ENCODE measurements around the gene NCR2.

The NCR2 gene

GRCh38 chr6:41338659-41339058 lies 3.3 kb downstream of the NCR2 start:
- TF ChIP-seq SNAI2 (CRISPR knock-in tag; IDR thresholded peaks at IDR 0.05): no peak
- TF ChIP-seq CSRNP3 (CRISPR knock-in tag; IDR thresholded peaks at IDR 0.05): no peak
- TF ChIP-seq ARNTL (CRISPR knock-in tag; IDR thresholded peaks at IDR 0.05; ENCODE audit: borderline replicate concordance, low read depth): no peak
- TF ChIP-seq POU6F1 (CRISPR knock-in tag; IDR thresholded peaks at IDR 0.05; ENCODE audit: borderline replicate concordance, low read depth): no peak
- no peak for TF ChIP-seq TCF4 (CRISPR knock-in tag; IDR thresholded peaks at IDR 0.05; ENCODE audit: borderline replicate concordance)
- no peak for TF ChIP-seq CSDC2 (CRISPR knock-in tag; IDR thresholded peaks at IDR 0.05)
- TF ChIP-seq ZFP30 (CRISPR knock-in tag; IDR thresholded peaks at IDR 0.05): no peak
- no peak for TF ChIP-seq OSR1 (CRISPR knock-in tag; IDR thresholded peaks at IDR 0.05)
- TF ChIP-seq ZC3H10 (CRISPR knock-in tag; IDR thresholded peaks at IDR 0.05): no peak
- TF ChIP-seq ZFP3 (CRISPR knock-in tag; IDR thresholded peaks at IDR 0.05): no peak
- TF ChIP-seq ZNF70 (CRISPR knock-in tag; IDR thresholded peaks at IDR 0.05): no peak
- no peak for TF ChIP-seq TOX (CRISPR knock-in tag; IDR thresholded peaks at IDR 0.05; ENCODE audit: borderline replicate concordance)
- TF ChIP-seq ISL1 (CRISPR knock-in tag; IDR thresholded peaks at IDR 0.05): no peak
- no peak for ATAC-seq

- no peak for ATAC-seq
- TF ChIP-seq ZFP3 (CRISPR knock-in tag; IDR thresholded peaks at IDR 0.05) (no peak), CREB5 (CRISPR knock-in tag; IDR thresholded peaks at IDR 0.05; ENCODE audit: low read depth) (no peak), ISL1 (CRISPR knock-in tag; IDR thresholded peaks at IDR 0.05) (no peak), GLIS3 (CRISPR knock-in tag; IDR thresholded peaks at IDR 0.05) (no peak), CSRNP3 (CRISPR knock-in tag; IDR thresholded peaks at IDR 0.05) (no peak), SNAI2 (CRISPR knock-in tag; IDR thresholded peaks at IDR 0.05) (no peak), ZFP30 (CRISPR knock-in tag; IDR thresholded peaks at IDR 0.05) (no peak), ESRRG (CRISPR knock-in tag; IDR thresholded peaks at IDR 0.05) (no peak), ARNTL (CRISPR knock-in tag; IDR thresholded peaks at IDR 0.05; ENCODE audit: borderline replicate concordance, low read depth) (no peak), PPARA (CRISPR knock-in tag; IDR thresholded peaks at IDR 0.05; ENCODE audit: borderline replicate concordance) (no peak), TCF4 (CRISPR knock-in tag; IDR thresholded peaks at IDR 0.05; ENCODE audit: borderline replicate concordance) (no peak), POU6F1 (CRISPR knock-in tag; IDR thresholded peaks at IDR 0.05; ENCODE audit: borderline replicate concordance, low read depth) (no peak), ZNF70 (CRISPR knock-in tag; IDR thresholded peaks at IDR 0.05) (no peak), CSDC2 (CRISPR knock-in tag; IDR thresholded peaks at IDR 0.05) (no peak), ZC3H10 (CRISPR knock-in tag; IDR thresholded peaks at IDR 0.05) (no peak), TOX (CRISPR knock-in tag; IDR thresholded peaks at IDR 0.05; ENCODE audit: borderline replicate concordance) (no peak), PATZ1 (CRISPR knock-in tag; IDR thresholded peaks at IDR 0.05; ENCODE audit: borderline replicate concordance) (no peak), RARB (CRISPR knock-in tag; IDR thresholded peaks at IDR 0.05) (no peak), OSR1 (CRISPR knock-in tag; IDR thresholded peaks at IDR 0.05) (no peak)
Measured at GRCh38 chr6:41341580-41341979, 6.2 kb downstream of the NCR2 start.

GRCh38 chr6:41342241-41342640 lies 6.8 kb downstream of the NCR2 start:
- no peak for ATAC-seq
- TF ChIP-seq ZNF70 (CRISPR knock-in tag; IDR thresholded peaks at IDR 0.05): no peak
- no peak for TF ChIP-seq ISL1 (CRISPR knock-in tag; IDR thresholded peaks at IDR 0.05)
- TF ChIP-seq TCF4 (CRISPR knock-in tag; IDR thresholded peaks at IDR 0.05; ENCODE audit: borderline replicate concordance): no peak
- TF ChIP-seq ZC3H10 (CRISPR knock-in tag; IDR thresholded peaks at IDR 0.05): no peak
- no peak for TF ChIP-seq TSHZ2 (CRISPR knock-in tag; IDR thresholded peaks at IDR 0.05)
- no peak for TF ChIP-seq GLIS3 (CRISPR knock-in tag; IDR thresholded peaks at IDR 0.05)
- TF ChIP-seq POU6F1 (CRISPR knock-in tag; IDR thresholded peaks at IDR 0.05; ENCODE audit: borderline replicate concordance, low read depth): no peak
- no peak for TF ChIP-seq RARB (CRISPR knock-in tag; IDR thresholded peaks at IDR 0.05)
